ENCODE measurements around the gene MICOS13.

Gene MICOS13

GRCh38 chr19:5663904-5664303 lies 16.4 kb downstream of the MICOS13 start:
- Histone ChIP-seq H3K27ac (ENCODE audit: low read depth, low read length, severe bottlenecking) (no peak overlapping the region), H3K36me3 (ENCODE audit: control insufficient read depth, insufficient read depth, low read length) (peaks cover 99% of the 10 kb centered on the region)

GRCh38 chr19:5661483-5661882 lies 18.8 kb downstream of the MICOS13 start:
- H3K4me1 ChIP-seq (ENCODE audit: control insufficient read depth, insufficient read depth, low read length, poor library complexity, severe bottlenecking) = no peaks in the 10 kb centered on the region
- H3K27ac ChIP-seq (ENCODE audit: low read depth, low read length, severe bottlenecking) = no peak overlapping the region
- WGBS, 2 experiments (ENCODE audit: insufficient coverage in 2 of 2) = 95 to 99% methylated on average over 42 of the region's 42 CpGs
- H3K36me3 ChIP-seq (ENCODE audit: control insufficient read depth, insufficient read depth, low read length) = peaks cover 91% of the 10 kb centered on the region
- no peaks in the 10 kb centered on the region for H3K9me3 ChIP-seq (ENCODE audit: control insufficient read depth, low read length)
- H3K4me3 ChIP-seq (ENCODE audit: extremely low read depth, insufficient read depth, low read length, poor library complexity, severe bottlenecking) = no peak overlapping the region

More at GRCh38 chr19:5663904-5664303, 16.4 kb downstream of the MICOS13 start:
- WGBS, 2 experiments (ENCODE audit: insufficient coverage in 2 of 2) = 96 to 98% methylated on average over 17 of the region's 17 CpGs
- Histone ChIP-seq H3K9me3 (ENCODE audit: control insufficient read depth, low read length) (no peaks in the 10 kb centered on the region), H3K4me1 (ENCODE audit: control insufficient read depth, insufficient read depth, low read length, poor library complexity, severe bottlenecking) (peaks cover 16% of the 10 kb centered on the region), H3K4me3 (ENCODE audit: extremely low read depth, insufficient read depth, low read length, poor library complexity, severe bottlenecking) (no peak overlapping the region)

- H3K4me1 ChIP-seq (ENCODE audit: control insufficient read depth, insufficient read depth, low read length, poor library complexity, severe bottlenecking) = no peaks in the 10 kb centered on the region
- WGBS, 2 experiments (ENCODE audit: insufficient coverage in 2 of 2) = 100% methylated on average over 1 to 3 of the region's 5 CpGs
- H3K9me3 ChIP-seq (ENCODE audit: control insufficient read depth, low read length) = no peaks in the 10 kb centered on the region
- peaks cover 87% of the 10 kb centered on the region for H3K36me3 ChIP-seq (ENCODE audit: control insufficient read depth, insufficient read depth, low read length)
- H3K27ac ChIP-seq (ENCODE audit: low read depth, low read length, severe bottlenecking) = no peak overlapping the region
- H3K4me3 ChIP-seq (ENCODE audit: extremely low read depth, insufficient read depth, low read length, poor library complexity, severe bottlenecking) = no peak overlapping the region
Observed at GRCh38 chr19:5655412-5655811, 24.9 kb downstream of the MICOS13 start.

GRCh38 chr19:5654931-5655330 lies 25.4 kb downstream of the MICOS13 start:
- Histone ChIP-seq H3K36me3 (ENCODE audit: control insufficient read depth, insufficient read depth, low read length) (peaks cover 87% of the 10 kb centered on the region), H3K27ac (ENCODE audit: low read depth, low read length, severe bottlenecking) (no peak overlapping the region), H3K4me3 (ENCODE audit: extremely low read depth, insufficient read depth, low read length, poor library complexity, severe bottlenecking) (no peak overlapping the region), H3K4me1 (ENCODE audit: control insufficient read depth, insufficient read depth, low read length, poor library complexity, severe bottlenecking) (no peaks in the 10 kb centered on the region), H3K9me3 (ENCODE audit: control insufficient read depth, low read length) (no peaks in the 10 kb centered on the region)
- WGBS, 2 experiments (ENCODE audit: insufficient coverage in 2 of 2) = 97 to 100% methylated on average over 4 to 5 of the region's 5 CpGs

GRCh38 chr19:5652261-5652660 lies 28.1 kb downstream of the MICOS13 start:
- WGBS, 2 experiments (ENCODE audit: insufficient coverage in 2 of 2) = 92 to 100% methylated on average over 6 to 8 of the region's 10 CpGs
- no peak overlapping the region for H3K4me3 ChIP-seq (ENCODE audit: extremely low read depth, insufficient read depth, low read length, poor library complexity, severe bottlenecking)
- no peaks in the 10 kb centered on the region for H3K9me3 ChIP-seq (ENCODE audit: control insufficient read depth, low read length)
- no peak overlapping the region for H3K27ac ChIP-seq (ENCODE audit: low read depth, low read length, severe bottlenecking)
- H3K4me1 ChIP-seq (ENCODE audit: control insufficient read depth, insufficient read depth, low read length, poor library complexity, severe bottlenecking) = no peaks in the 10 kb centered on the region
- H3K36me3 ChIP-seq (ENCODE audit: control insufficient read depth, insufficient read depth, low read length) = peaks cover 89% of the 10 kb centered on the region

GRCh38 chr19:5651361-5651760 lies 29.0 kb downstream of the MICOS13 start:
- Histone ChIP-seq H3K4me3 (ENCODE audit: extremely low read depth, insufficient read depth, low read length, poor library complexity, severe bottlenecking) (no peak overlapping the region), H3K36me3 (ENCODE audit: control insufficient read depth, insufficient read depth, low read length) (peaks cover 89% of the 10 kb centered on the region), H3K9me3 (ENCODE audit: control insufficient read depth, low read length) (no peaks in the 10 kb centered on the region), H3K27ac (ENCODE audit: low read depth, low read length, severe bottlenecking) (no peak overlapping the region), H3K4me1 (ENCODE audit: control insufficient read depth, insufficient read depth, low read length, poor library complexity, severe bottlenecking) (no peaks in the 10 kb centered on the region)
- 90 to 98% methylated on average over 5 of the region's 5 CpGs for WGBS, 2 experiments (ENCODE audit: insufficient coverage in 2 of 2)

- Histone ChIP-seq H3K36me3 (ENCODE audit: control insufficient read depth, insufficient read depth, low read length) (peaks cover 89% of the 10 kb centered on the region), H3K4me1 (ENCODE audit: control insufficient read depth, insufficient read depth, low read length, poor library complexity, severe bottlenecking) (no peaks in the 10 kb centered on the region), H3K27ac (ENCODE audit: low read depth, low read length, severe bottlenecking) (no peak overlapping the region), H3K9me3 (ENCODE audit: control insufficient read depth, low read length) (no peaks in the 10 kb centered on the region), H3K4me3 (ENCODE audit: extremely low read depth, insufficient read depth, low read length, poor library complexity, severe bottlenecking) (no peak overlapping the region)
- WGBS, 2 experiments (ENCODE audit: insufficient coverage in 2 of 2) = 98 to 100% methylated on average over 3 of the region's 11 CpGs
Observed at GRCh38 chr19:5648464-5648863, 31.9 kb downstream of the MICOS13 start.

GRCh38 chr19:5646703-5647102 lies 33.6 kb downstream of the MICOS13 start:
- Histone ChIP-seq H3K9me3 (ENCODE audit: control insufficient read depth, low read length) (no peaks in the 10 kb centered on the region), H3K36me3 (ENCODE audit: control insufficient read depth, insufficient read depth, low read length) (peaks cover 89% of the 10 kb centered on the region)
- 100% methylated on average over 4 of the region's 4 CpGs; no CpG with 5 or more reads in 1 of the 2 experiments for WGBS, 2 experiments (ENCODE audit: insufficient coverage in 2 of 2)

GRCh38 chr19:5645409-5645808 lies 34.9 kb downstream of the MICOS13 start:
- no peaks in the 10 kb centered on the region for H3K9me3 ChIP-seq (ENCODE audit: control insufficient read depth, low read length)
- peaks cover 87% of the 10 kb centered on the region for H3K36me3 ChIP-seq (ENCODE audit: control insufficient read depth, insufficient read depth, low read length)
- H3K27ac ChIP-seq (ENCODE audit: low read depth, low read length, severe bottlenecking) = no peak overlapping the region
- no peak overlapping the region for H3K4me3 ChIP-seq (ENCODE audit: extremely low read depth, insufficient read depth, low read length, poor library complexity, severe bottlenecking)
- peaks cover 8% of the 10 kb centered on the region for H3K4me1 ChIP-seq (ENCODE audit: control insufficient read depth, insufficient read depth, low read length, poor library complexity, severe bottlenecking)
- 96 to 98% methylated on average over 5 of the region's 5 CpGs for WGBS, 2 experiments (ENCODE audit: insufficient coverage in 2 of 2)

More at GRCh38 chr19:5646703-5647102, 33.6 kb downstream of the MICOS13 start:
- no peak overlapping the region for H3K4me3 ChIP-seq (ENCODE audit: extremely low read depth, insufficient read depth, low read length, poor library complexity, severe bottlenecking)
- no peak overlapping the region for H3K27ac ChIP-seq (ENCODE audit: low read depth, low read length, severe bottlenecking)
- no peaks in the 10 kb centered on the region for H3K4me1 ChIP-seq (ENCODE audit: control insufficient read depth, insufficient read depth, low read length, poor library complexity, severe bottlenecking)

- H3K4me1 ChIP-seq (ENCODE audit: control insufficient read depth, insufficient read depth, low read length, poor library complexity, severe bottlenecking) = peaks cover 9% of the 10 kb centered on the region
- H3K4me3 ChIP-seq (ENCODE audit: extremely low read depth, insufficient read depth, low read length, poor library complexity, severe bottlenecking) = no peak overlapping the region
- WGBS, 2 experiments (ENCODE audit: insufficient coverage in 2 of 2) = 86% methylated on average over 1 of the region's 2 CpGs; no CpG with 5 or more reads in 1 of the 2 experiments
- H3K27ac ChIP-seq (ENCODE audit: low read depth, low read length, severe bottlenecking) = no peak overlapping the region
- H3K9me3 ChIP-seq (ENCODE audit: control insufficient read depth, low read length) = no peaks in the 10 kb centered on the region
- H3K36me3 ChIP-seq (ENCODE audit: control insufficient read depth, insufficient read depth, low read length) = peaks cover 79% of the 10 kb centered on the region
Observed at GRCh38 chr19:5644037-5644436, 36.3 kb downstream of the MICOS13 start.

GRCh38 chr19:5643060-5643459 lies 37.3 kb downstream of the MICOS13 start:
- Histone ChIP-seq H3K9me3 (ENCODE audit: control insufficient read depth, low read length) (no peaks in the 10 kb centered on the region), H3K27ac (ENCODE audit: low read depth, low read length, severe bottlenecking) (no peak overlapping the region), H3K4me1 (ENCODE audit: control insufficient read depth, insufficient read depth, low read length, poor library complexity, severe bottlenecking) (peaks cover 9% of the 10 kb centered on the region), H3K36me3 (ENCODE audit: control insufficient read depth, insufficient read depth, low read length) (peaks cover 78% of the 10 kb centered on the region), H3K4me3 (ENCODE audit: extremely low read depth, insufficient read depth, low read length, poor library complexity, severe bottlenecking) (no peak overlapping the region)
- WGBS, 2 experiments (ENCODE audit: insufficient coverage in 2 of 2) = 95 to 100% methylated on average over 3 of the region's 4 CpGs
